Osteoblast (primary cell): ENCODE data around the gene COPG1. TPM values are rescaled to one million over a fixed set of nuclear protein-coding genes. Genes with fewer than 3 reads are reported as not detected.

Source experiments
- DNase-seq: peaks from one replicate; pipeline ENCODE4 v3.0.0; 2011; ENCODE audit warnings: low spot score, mixed read lengths; ENCODE audit not compliant: insufficient read length; ENCODE audit errors: missing footprints
- H2AFZ ChIP-seq: 2 replicates; pipeline ENCODE4 v1.6.0; 2011; ENCODE audit warnings: mild to moderate bottlenecking, low read length
- H3K27ac ChIP-seq: 2 replicates; pipeline ENCODE4 v1.5.1; 2011; ENCODE audit warnings: mild to moderate bottlenecking, low read depth, low read length, moderate library complexity
- H3K27me3 ChIP-seq: 2 replicates; pipeline ENCODE4 v1.6.0; 2012; ENCODE audit warnings: mild to moderate bottlenecking, control low read depth, inconsistent platforms, low read length, moderate library complexity; ENCODE audit not compliant: insufficient read depth
- H3K36me3 ChIP-seq: 2 replicates; pipeline ENCODE4 v1.5.1; 2011; ENCODE audit warnings: mild to moderate bottlenecking, low read length, control low read depth, moderate library complexity; ENCODE audit not compliant: insufficient read depth
- H3K4me1 ChIP-seq: 2 replicates; pipeline ENCODE4 v1.5.1; 2011; ENCODE audit warnings: mild to moderate bottlenecking, low read length, control low read depth, moderate library complexity; ENCODE audit not compliant: insufficient read depth
- H3K4me2 ChIP-seq: 2 replicates; pipeline ENCODE4 v1.6.0; 2011; ENCODE audit warnings: mild to moderate bottlenecking, low read length; ENCODE audit not compliant: insufficient read depth
- H3K4me3 ChIP-seq: fragments of 200-600 bp; sonication (generic); 3 replicates; pipeline ENCODE4 v1.5.1; 2012; ENCODE audit warnings: mild to moderate bottlenecking, low read length, inconsistent platforms; ENCODE audit not compliant: insufficient read depth
- H3K79me2 ChIP-seq: 2 replicates; pipeline ENCODE4 v1.6.0; 2012; ENCODE audit warnings: mild to moderate bottlenecking, low read length, control low read depth, inconsistent platforms; ENCODE audit not compliant: insufficient read depth
- H3K9me3 ChIP-seq: 2 replicates; pipeline ENCODE4 v1.5.1; 2011; ENCODE audit warnings: low read depth, low read length, control low read depth
- H4K20me1 ChIP-seq: 2 replicates; pipeline ENCODE4 v1.6.0; 2012; ENCODE audit warnings: mild to moderate bottlenecking, low read length, control low read depth; ENCODE audit not compliant: insufficient read depth
- small RNA-seq: library from RNA; depleted of rRNA; stranded (forward); fragments of <200 nt; gene quantifications from one replicate; pipeline ENCODE3, GENCODE V24; 2012
- total RNA-seq: library from RNA; depleted of rRNA; stranded (reverse); fragments of >200 nt; gene quantifications from 2 replicates; pipeline ENCODE4 v1.2.3, GENCODE V29; 2012
- TF ChIP-seq, protein P1 (sequence below): IDR thresholded peaks from 2 replicates; pipeline ENCODE4 v1.5.1; 2011; ENCODE audit warnings: mild to moderate bottlenecking, low read depth, low read length, moderate library complexity; ENCODE audit errors: extremely low read depth

The COPG1 gene
- total RNA-seq, 1 donor = 297 TPM

DNA sequence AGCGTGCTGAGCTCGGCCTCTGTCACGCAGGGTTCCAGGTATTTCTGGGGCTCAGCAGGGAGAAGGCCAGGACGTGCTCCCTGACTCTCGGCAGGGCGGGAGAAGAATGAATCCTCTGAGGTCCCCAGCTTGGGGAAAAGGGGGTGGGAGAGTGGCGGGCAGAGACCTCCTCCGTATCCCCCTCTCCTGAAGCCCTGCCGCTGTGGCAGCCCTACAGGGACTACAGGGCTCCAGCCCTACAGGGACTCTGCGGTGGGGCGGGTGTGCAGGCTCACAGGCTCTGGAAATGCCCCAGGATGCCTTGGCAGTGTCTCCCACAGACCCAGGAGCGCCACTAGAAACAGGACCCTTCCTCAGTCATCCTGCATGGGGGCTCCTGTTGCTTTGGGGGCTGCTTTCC, 75.4 kb downstream of the COPG1 start:
- Histone ChIP-seq H2AFZ (no peak overlapping the region), H4K20me1 (no peaks in the 10 kb centered on the region), H3K27ac (no peak overlapping the region), H3K27me3 (no peaks in the 10 kb centered on the region), H3K9me3 (no peaks in the 10 kb centered on the region), H3K4me1 (no peaks in the 10 kb centered on the region), H3K79me2 (no peaks in the 10 kb centered on the region), H3K4me2 (no peak overlapping the region), H3K36me3 (no peaks in the 10 kb centered on the region), H3K4me3 (no peak overlapping the region)
- DNase-seq = peak; percentile 29
- TF ChIP-seq, protein P1, sequence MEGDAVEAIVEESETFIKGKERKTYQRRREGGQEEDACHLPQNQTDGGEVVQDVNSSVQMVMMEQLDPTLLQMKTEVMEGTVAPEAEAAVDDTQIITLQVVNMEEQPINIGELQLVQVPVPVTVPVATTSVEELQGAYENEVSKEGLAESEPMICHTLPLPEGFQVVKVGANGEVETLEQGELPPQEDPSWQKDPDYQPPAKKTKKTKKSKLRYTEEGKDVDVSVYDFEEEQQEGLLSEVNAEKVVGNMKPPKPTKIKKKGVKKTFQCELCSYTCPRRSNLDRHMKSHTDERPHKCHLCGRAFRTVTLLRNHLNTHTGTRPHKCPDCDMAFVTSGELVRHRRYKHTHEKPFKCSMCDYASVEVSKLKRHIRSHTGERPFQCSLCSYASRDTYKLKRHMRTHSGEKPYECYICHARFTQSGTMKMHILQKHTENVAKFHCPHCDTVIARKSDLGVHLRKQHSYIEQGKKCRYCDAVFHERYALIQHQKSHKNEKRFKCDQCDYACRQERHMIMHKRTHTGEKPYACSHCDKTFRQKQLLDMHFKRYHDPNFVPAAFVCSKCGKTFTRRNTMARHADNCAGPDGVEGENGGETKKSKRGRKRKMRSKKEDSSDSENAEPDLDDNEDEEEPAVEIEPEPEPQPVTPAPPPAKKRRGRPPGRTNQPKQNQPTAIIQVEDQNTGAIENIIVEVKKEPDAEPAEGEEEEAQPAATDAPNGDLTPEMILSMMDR = no peak

DNA sequence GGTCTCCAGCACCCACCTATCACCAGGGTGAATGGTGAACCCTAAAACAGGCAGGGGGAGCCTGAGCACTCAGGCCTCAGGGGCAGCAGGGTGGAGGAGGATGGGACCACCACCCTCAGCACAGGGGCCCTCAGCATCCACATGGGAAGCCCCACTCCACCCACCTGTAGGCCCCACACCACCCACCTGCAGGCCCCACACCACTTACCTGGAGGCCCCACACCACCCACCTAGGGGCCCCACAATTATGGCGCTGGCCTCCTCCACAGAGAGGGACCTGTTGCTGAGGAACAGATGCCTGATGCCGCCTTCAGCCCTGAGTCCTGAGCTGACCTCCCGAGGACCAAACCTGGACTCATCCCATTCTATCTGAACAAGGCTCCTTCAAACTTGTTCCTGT, 76.0 kb downstream of the COPG1 start:
- Histone ChIP-seq H3K9me3 (no peaks in the 10 kb centered on the region), H3K4me1 (no peaks in the 10 kb centered on the region), H3K4me2 (no peak overlapping the region), H3K27ac (no peak overlapping the region), H3K27me3 (no peaks in the 10 kb centered on the region), H4K20me1 (no peaks in the 10 kb centered on the region), H3K36me3 (no peaks in the 10 kb centered on the region), H2AFZ (no peak overlapping the region), H3K4me3 (no peak overlapping the region), H3K79me2 (no peaks in the 10 kb centered on the region)
- TF ChIP-seq, protein P1 = no peak
- DNase-seq = peak; percentile 73

DNA sequence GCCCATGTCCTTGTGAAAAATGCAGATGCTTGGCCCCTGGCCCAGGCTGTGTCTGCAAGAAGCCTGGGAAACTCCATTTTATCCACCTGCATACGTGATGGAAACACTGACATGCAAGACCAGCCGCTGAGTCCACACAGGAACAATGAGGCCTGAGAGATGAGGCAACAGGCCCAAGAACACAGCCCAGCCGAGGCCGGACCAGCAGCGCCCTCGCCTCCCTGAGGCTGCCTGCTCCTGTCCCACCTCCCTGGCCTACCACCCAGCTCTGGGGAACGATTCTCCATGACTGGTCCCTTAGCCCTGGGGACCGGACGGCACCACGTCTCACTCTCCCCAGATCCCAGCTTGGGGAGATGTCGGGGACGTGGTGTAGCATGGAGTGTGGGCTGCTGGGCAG, 76.7 kb downstream of the COPG1 start:
- H3K9me3 ChIP-seq = no peaks in the 10 kb centered on the region

GRCh38 chr3:129326595-129326994, 77.2 kb downstream of the COPG1 start:
- Histone ChIP-seq H3K4me1 (no peaks in the 10 kb centered on the region), H2AFZ (no peak overlapping the region), H3K36me3 (no peaks in the 10 kb centered on the region), H3K27ac (no peak overlapping the region), H3K79me2 (no peaks in the 10 kb centered on the region), H3K9me3 (no peaks in the 10 kb centered on the region), H4K20me1 (no peaks in the 10 kb centered on the region), H3K4me3 (no peak overlapping the region), H3K4me2 (no peak overlapping the region), H3K27me3 (no peaks in the 10 kb centered on the region)
- DNase-seq = no peak
- TF ChIP-seq, protein P1 = no peak

More for the DNA sequence above, 76.7 kb downstream of the COPG1 start:
- Histone ChIP-seq H3K4me1 (no peaks in the 10 kb centered on the region), H2AFZ (no peak overlapping the region), H4K20me1 (no peaks in the 10 kb centered on the region), H3K4me2 (no peak overlapping the region), H3K27ac (no peak overlapping the region), H3K79me2 (no peaks in the 10 kb centered on the region), H3K4me3 (no peak overlapping the region), H3K36me3 (no peaks in the 10 kb centered on the region), H3K27me3 (no peaks in the 10 kb centered on the region)
- DNase-seq = peak; percentile 49
- TF ChIP-seq, protein P1 = no peak

Small RNAs within 50 kb of the gene (small RNA-seq; reads per million reads assigned to genes)
- gene MIR6826 (0.22 reads per million), gene RPS27P12 (not detected)

Other genes with a start within 250 kb of the COPG1 start
- not detected in 2 replicates for gene EFCC1, start 248.3 kb upstream of the COPG1 start, total RNA-seq
- not detected in 2 replicates for gene GP9, start 188.8 kb upstream of the COPG1 start, total RNA-seq
- 13.4 and 14.1 TPM in 2 replicates for gene RAB43, start 127.8 kb upstream of the COPG1 start, total RNA-seq
- gene ISY1, start 88.5 kb upstream of the COPG1 start, total RNA-seq = 29.0 and 31.8 TPM in 2 replicates
- 215 and 233 TPM in 2 replicates for gene CNBP, start 65.7 kb upstream of the COPG1 start, total RNA-seq
- gene HMCES, start 29.3 kb downstream of the COPG1 start, total RNA-seq = 10.5 and 11.8 TPM in 2 replicates
- under 0.01 TPM in 2 replicates for gene EFCAB12, start 179.0 kb downstream of the COPG1 start, total RNA-seq
- 37.1 and 41.3 TPM in 2 replicates for gene MBD4, start 190.3 kb downstream of the COPG1 start, total RNA-seq
- gene IFT122, start 190.6 kb downstream of the COPG1 start, total RNA-seq = 30.4 and 30.6 TPM in 2 replicates